H1 (cell line): ENCODE measurements around the gene STX11.

Experiments
- CREB1 ChIP-seq: IDR thresholded peaks from 2 replicates; pipeline ENCODE4 v1.6.1; 2012; ENCODE audit warnings: inconsistent platforms
- EP300 ChIP-seq, 2 experiments: IDR thresholded peaks; 1 replicate in 1 of 2; 2 replicates in 1 of 2; pipeline ENCODE4 v1.6.1; 2011 to 2012; ENCODE audit warnings: low read depth in 2 of 2, low read length in 2 of 2, mild to moderate bottlenecking in 2 of 2, borderline replicate concordance in 1 of 2, inconsistent platforms in 1 of 2, moderate library complexity in 1 of 2
- POLR2A ChIP-seq, 2 experiments: IDR thresholded peaks; 1 replicate in 1 of 2; 2 replicates in 1 of 2; pipeline ENCODE4 v1.6.1; 2011; ENCODE audit warnings: low read depth in 2 of 2, low read length in 2 of 2, mild to moderate bottlenecking in 2 of 2; ENCODE audit errors: control extremely low read depth in 1 of 2
- POLR2AphosphoS5 ChIP-seq: IDR thresholded peaks from 2 replicates; pipeline ENCODE4 v1.6.1; 2011; ENCODE audit warnings: low read depth, low read length
- SAP30 ChIP-seq: fragments of 300-600 bp; sonication (generic); IDR thresholded peaks from 2 replicates; pipeline ENCODE4 v1.7.1; 2012; ENCODE audit warnings: low read length, moderate library complexity, mild to moderate bottlenecking, inconsistent platforms; ENCODE audit not compliant: insufficient read depth, insufficient replicate concordance
- SUZ12 ChIP-seq: fragments of 200-600 bp; sonication (generic); IDR thresholded peaks from 2 replicates; pipeline ENCODE4 v1.6.1; 2012; ENCODE audit warnings: mild to moderate bottlenecking, inconsistent platforms, low read length, moderate library complexity, mixed read lengths
- TAF7 ChIP-seq: optimal IDR thresholded peaks from 2 replicates; pipeline ENCODE3; 2011; ENCODE audit warnings: low read depth, mild to moderate bottlenecking, inconsistent platforms, low read length, moderate library complexity, borderline replicate concordance
- TF ChIP-seq, protein P1 (sequence below), 3 experiments: IDR thresholded peaks; 1 replicate in 2 of 3; 2 replicates in 1 of 3; pipeline versions ENCODE4 v1.5.1 to v1.6.1; 2011; ENCODE audit warnings: low read length in 3 of 3, mild to moderate bottlenecking in 3 of 3, inconsistent platforms in 2 of 3, low read depth in 1 of 3, moderate library complexity in 1 of 3; ENCODE audit not compliant: insufficient read depth in 1 of 3; ENCODE audit errors: control extremely low read depth in 1 of 3

DNA sequence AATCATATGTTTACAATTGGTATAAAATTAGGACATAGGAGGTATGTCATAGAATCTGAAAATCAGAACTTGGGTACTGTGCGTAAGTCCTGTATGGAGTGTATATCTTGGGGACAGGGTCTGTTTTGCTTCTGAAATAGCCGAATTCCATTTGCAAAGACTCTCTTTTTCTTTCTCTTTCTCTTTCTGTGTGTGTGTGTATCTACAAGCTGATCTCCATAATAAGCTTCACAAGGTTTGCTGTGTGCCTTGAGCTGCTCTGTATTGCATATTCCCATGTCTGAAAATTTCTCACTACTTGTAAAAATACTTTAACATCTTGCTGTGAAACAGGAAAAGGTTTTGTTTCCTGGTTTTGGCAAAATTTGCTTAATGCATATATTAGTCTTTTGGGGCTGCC is 29.5 kb downstream of the STX11 start:
- TF ChIP-seq, protein P1, sequence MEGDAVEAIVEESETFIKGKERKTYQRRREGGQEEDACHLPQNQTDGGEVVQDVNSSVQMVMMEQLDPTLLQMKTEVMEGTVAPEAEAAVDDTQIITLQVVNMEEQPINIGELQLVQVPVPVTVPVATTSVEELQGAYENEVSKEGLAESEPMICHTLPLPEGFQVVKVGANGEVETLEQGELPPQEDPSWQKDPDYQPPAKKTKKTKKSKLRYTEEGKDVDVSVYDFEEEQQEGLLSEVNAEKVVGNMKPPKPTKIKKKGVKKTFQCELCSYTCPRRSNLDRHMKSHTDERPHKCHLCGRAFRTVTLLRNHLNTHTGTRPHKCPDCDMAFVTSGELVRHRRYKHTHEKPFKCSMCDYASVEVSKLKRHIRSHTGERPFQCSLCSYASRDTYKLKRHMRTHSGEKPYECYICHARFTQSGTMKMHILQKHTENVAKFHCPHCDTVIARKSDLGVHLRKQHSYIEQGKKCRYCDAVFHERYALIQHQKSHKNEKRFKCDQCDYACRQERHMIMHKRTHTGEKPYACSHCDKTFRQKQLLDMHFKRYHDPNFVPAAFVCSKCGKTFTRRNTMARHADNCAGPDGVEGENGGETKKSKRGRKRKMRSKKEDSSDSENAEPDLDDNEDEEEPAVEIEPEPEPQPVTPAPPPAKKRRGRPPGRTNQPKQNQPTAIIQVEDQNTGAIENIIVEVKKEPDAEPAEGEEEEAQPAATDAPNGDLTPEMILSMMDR (IDR thresholded peaks at IDR 0.05; ENCODE audit: control extremely low read depth in 1 of 3, insufficient read depth in 1 of 3, low read depth in 1 of 3, low read length in 3 of 3), result no peak
- TF ChIP-seq POLR2AphosphoS5 (no peak), POLR2A (IDR thresholded peaks at IDR 0.05; ENCODE audit: control extremely low read depth in 1 of 2, low read depth in 2 of 2, low read length in 2 of 2) (no peak), EP300 (IDR thresholded peaks at IDR 0.05; ENCODE audit: borderline replicate concordance in 1 of 2, low read depth in 2 of 2, low read length in 2 of 2) (no peak), SUZ12 (no peak), CREB1 (no peak), TAF7 (no peak), SAP30 (no peak)
